HG03135 (cell line): ENCODE results near the gene MPHOSPH8.
"Not testable (repeated sequence)": the region's sequence is repeated elsewhere in the genome, so short reads cannot be mapped to it uniquely, and the experiment has no call there.

ENCODE experiments used
- ATAC-seq: cut with Tn5 transposase; IDR thresholded peaks from one replicate; pipeline ENCODE4 v1.9.1; 2021; ENCODE audit warnings: mild to moderate bottlenecking, moderate library complexity; ENCODE audit not compliant: unreplicated experiment

MPHOSPH8 gene

DNA sequence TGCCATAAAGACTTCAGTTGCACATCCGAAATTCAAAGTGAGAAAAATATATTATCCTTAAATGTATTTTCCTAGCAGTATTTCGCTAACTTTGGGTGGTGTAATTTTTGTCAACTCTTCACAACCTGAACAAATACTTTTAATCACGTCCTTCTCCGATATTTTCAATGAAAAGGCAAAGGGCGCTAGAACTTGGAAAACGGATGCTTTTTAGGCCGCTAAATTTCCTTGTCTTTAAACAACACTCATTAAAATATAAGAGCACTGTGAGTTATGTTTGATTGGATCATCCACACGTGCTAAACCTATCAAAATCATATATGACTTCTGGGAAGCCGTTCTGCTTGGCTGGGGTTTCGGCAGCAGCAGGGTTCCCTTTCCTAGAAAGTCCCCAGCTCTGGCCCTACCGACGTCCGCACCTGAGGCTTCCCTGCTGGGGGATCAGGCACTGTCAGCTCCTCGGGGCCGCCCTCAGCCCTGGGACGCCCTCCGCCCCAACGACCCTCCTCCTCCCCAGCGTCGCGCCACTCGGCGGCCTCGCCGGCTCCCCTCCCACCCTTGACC, 462 bp upstream of the MPHOSPH8 start:
- ATAC-seq = no peak

- ATAC-seq = peak; percentile 15
Observed at GRCh38 chr13:19634256-19634740, 839 bp downstream of the MPHOSPH8 start.

- ATAC-seq = not testable (repeated sequence)
Observed at GRCh38 chr13:19635926-19636325, 2.5 kb downstream of the MPHOSPH8 start.

DNA sequence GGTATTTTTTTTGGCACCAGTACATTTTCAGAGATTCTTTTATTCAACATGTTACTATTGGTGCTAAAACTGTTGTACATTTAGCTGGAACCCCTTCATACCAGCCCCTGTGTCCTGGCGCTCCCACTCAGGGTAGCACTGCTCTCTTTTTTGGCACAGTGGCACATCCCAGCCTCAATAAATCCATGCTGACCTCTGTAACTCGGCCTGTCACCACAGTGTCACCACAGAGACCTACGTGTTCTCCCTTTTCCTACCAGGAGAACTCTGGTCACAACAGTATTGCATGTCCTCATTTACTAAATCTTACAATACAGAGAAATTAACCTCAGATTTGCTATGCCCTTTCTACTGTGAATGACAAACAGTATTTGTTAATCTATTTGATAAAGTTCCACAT, 10.2 kb downstream of the MPHOSPH8 start:
- ATAC-seq = no peak

DNA sequence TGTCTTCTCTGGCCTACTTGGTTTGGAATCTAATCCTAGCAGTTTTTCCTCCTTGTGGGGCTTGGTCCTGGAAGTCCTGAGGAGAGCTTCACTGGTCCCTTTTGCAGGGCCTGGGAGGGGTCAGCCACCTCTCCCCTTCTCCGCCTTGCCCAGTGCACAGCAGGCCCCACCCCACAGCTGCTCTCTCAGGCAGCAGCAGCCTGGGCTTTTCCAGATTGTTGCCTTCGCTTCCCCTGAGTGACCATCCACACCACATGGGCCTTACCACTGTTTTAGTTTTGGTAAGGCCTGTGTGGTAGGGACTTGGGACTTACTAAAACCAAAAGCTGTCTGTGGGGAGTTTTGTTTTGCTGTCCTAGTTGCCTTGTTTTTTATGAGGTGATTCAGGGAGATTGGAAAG, 11.5 kb downstream of the MPHOSPH8 start:
- ATAC-seq = no peak

GRCh38 chr13:19646063-19646462, 12.6 kb downstream of the MPHOSPH8 start:
- ATAC-seq = no peak

- no peak for ATAC-seq
Observed at GRCh38 chr13:19650742-19651141, 17.3 kb downstream of the MPHOSPH8 start.

DNA sequence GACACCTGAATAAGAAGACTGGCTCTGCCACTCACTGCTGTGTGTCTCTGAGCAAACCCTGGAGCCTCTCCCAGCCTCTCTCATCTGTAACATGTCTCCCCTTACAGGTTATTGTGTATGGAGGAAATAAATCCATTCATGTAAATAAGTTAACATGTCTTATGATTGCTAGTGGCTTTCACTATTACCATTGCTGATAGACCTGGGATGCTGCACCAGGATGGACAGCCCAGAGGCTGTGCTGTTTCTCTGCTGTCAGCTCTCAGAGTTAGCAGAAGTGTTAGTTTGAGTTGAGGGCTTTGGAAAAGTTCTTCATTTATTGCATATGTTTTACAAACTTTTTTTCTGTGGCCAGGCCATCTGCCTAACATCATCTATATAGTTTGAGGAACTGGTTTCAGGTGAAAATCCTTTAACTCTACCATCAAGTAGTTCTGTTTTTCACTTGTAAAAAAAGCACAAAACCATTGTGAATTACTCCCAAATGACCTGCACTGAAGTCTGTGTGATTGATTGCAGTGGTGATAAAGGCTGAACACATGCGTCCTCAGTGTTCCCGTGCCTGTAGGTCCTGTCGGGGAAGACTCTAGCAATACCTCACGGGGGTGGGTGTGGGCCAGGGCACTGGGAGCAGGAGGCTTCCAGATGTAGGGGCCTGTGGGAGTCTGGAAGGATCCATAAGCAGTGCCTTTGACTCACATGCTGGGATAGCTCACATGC, 24.6 kb downstream of the MPHOSPH8 start:
- no peak for ATAC-seq

GRCh38 chr13:19658831-19659230, 25.4 kb downstream of the MPHOSPH8 start:
- ATAC-seq = no peak

GRCh38 chr13:19661126-19661525, 27.7 kb downstream of the MPHOSPH8 start:
- ATAC-seq = no peak

DNA sequence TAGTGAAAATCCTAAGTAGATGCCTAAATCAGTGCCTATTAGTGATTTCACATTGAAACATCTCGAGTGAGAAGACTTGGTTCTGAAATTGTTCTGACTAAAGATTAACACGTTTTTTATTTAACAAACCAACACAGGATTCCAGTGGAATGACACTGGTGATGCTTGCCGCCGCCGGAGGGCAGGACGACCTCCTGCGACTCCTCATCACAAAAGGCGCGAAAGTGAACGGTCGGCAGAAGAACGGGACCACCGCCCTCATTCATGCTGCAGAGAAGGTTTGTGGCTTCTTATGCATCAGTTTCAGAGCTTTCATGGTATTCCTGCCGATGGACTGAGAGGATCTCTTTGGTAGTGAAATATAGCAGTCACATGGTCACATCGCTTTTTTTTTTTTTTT, 28.1 kb downstream of the MPHOSPH8 start:
- no peak for ATAC-seq

- no peak for ATAC-seq
Observed at GRCh38 chr13:19663416-19663979, 30.0 kb downstream of the MPHOSPH8 start.

DNA sequence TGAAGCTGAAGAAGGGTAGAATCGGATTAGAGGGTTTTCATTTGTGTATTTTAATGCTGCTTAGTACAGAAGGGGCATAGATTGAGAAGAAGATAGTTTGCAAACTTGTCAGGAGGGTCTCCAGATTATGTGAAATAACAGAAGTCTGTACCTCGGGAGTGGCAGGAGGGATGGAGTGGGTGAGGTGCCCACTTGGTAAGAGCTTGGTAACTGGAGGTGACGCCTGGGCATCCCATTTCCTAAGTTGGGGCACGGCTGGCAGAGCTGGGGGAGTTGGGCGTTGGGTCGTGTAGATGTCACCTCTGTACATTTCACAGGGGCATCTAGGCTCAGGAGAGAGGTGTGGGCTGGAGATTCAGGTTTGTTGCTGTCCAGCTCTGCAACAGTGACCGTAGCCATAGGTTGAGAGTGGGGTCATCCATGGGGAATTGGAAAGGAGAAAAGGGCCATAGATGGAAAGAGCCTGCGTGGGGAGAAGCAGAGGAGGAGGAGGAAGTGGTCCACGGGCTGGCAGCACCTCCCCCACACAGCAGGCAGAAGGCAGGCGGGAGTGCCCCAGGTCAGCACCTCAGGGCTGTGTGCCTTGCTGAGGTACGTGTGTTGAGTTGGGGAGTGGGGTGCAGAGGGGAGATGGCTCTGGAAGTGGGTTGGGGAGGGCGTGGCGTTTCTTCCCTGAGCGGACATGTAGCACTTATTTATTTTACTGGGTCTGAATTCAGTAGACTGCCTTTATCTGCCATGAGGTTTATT, 31.2 kb downstream of the MPHOSPH8 start:
- ATAC-seq = no peak

DNA sequence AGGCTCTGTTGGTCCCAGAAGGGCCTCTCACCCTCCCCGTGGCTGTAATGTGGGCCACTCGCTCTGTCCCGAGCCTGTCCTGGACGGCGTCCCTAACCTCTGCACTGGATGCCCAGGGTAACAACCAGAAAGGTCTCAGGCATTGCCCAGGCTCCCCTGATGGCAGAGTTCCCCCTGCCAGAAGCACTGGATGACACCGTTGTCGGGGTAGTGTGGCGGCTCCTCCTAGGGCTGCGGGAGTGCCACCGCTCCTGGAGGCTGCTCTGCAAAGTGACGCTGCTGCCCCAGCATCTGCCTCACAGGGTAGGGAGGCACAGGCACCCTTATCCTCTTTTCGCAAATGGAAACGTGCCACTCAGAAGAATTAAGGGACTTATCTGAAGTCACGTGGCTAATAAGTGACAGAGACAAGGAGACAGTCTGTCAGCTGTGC, 32.0 kb downstream of the MPHOSPH8 start:
- no peak for ATAC-seq

- no peak for ATAC-seq
Observed at GRCh38 chr13:19668778-19669177, 35.3 kb downstream of the MPHOSPH8 start.

DNA sequence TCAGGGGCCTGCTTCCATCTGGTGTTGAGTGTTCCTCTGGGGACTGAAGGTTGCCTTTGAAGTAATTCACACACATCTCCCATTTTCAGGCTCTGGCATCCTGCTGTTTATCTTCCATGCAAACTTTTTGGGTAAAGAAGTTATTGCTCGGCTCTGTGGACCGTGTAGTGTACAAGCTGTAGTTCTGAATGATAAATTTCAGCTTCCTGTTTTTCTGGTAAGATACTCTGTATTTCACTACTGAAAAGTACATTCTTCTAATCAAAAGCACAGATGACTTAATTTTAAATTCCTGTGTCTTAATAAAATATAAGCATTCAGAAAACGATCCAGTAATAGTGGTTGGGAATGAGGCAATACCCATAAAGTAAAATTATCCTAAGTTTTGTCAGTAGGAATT, 36.7 kb downstream of the MPHOSPH8 start:
- no peak for ATAC-seq

DNA sequence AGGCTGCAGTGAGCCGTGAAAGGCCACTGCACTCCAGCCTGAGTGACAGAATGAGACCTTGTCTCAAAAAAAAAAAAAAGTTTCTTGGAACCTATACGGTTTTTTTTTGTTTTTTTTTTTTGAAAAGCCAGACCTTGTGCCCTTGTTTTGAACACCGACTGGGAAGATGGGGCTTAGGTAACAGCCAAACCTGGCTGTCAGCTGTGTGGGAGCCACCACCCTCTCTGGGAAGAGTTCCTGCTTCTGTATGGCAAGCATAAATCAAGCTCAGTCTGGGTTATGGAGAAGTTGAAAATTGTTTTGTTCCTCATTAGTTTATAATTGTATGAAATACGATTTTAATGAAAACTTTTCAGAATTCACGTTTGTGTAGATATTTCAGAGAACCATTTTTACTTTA, 39.5 kb downstream of the MPHOSPH8 start:
- no peak for ATAC-seq

- no peak for ATAC-seq
Observed at GRCh38 chr13:19673473-19674430, 40.3 kb downstream of the MPHOSPH8 start.

DNA sequence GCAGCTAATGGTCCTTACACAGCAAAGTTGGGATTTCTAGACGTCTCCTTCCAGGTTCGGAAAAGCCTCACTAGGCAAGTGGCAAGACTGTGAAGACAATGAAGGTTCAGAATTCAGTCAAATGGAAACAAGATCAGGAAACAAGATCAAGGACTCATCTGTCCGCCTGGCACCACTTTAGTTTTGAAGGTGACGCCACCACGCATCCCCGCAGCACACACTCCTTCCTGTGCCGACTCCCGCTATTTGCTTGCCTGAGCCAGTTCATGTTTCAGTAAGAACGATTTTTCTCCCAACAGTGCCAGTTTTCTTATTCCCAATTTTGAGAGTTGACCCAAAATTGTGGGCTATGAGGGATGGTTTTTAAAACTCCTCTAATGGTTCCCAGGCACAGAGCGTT, 41.4 kb downstream of the MPHOSPH8 start:
- no peak for ATAC-seq

- ATAC-seq = no peak
Observed at GRCh38 chr13:19676168-19676567, 42.7 kb downstream of the MPHOSPH8 start.
